ENCODE measurements around the gene HSDL2. TPM values are rescaled to one million over a fixed set of nuclear protein-coding genes. Genes with fewer than 3 reads are reported as not detected.

HSDL2 gene
- total and polyA plus RNA-seq, 2 of the 4 experiments (the other 2 are of a cell fraction): 17.7 to 65.8 TPM

GRCh38 chr9:112501287-112501686 lies 121.4 kb downstream of the HSDL2 start:
- no peak overlapping the region for H4K8ac ChIP-seq (ENCODE audit: low read depth in 2 of 2, low read length in 2 of 2)
- no peak overlapping the region for H2AK9ac ChIP-seq (replicated peaks; ENCODE audit: low read depth, low read length, poor library complexity)
- H2BK20ac ChIP-seq (ENCODE audit: low read depth, low read length): no peak overlapping the region
- no peak overlapping the region for H3K23ac ChIP-seq (ENCODE audit: low read depth, low read length)
- H2BK120ac ChIP-seq (ENCODE audit: low read depth, low read length): no peak overlapping the region
- H3K9me1 ChIP-seq (ENCODE audit: insufficient read depth, low read length): no peaks in the 10 kb centered on the region
- no peaks in the 10 kb centered on the region for H3K4me1 ChIP-seq (ENCODE audit: control insufficient read depth, insufficient read depth, low read length)
- H4K91ac ChIP-seq (ENCODE audit: insufficient read depth, low read depth, low read length): no peak overlapping the region
- dilution Hi-C loops (cut with HindIII; ENCODE audit: low sequenced_read_pairs, unreplicated experiment) (no loop called here), in situ Hi-C loops (cut with MboI; ENCODE audit: low sequenced_read_pairs) (no loop called here), intact Hi-C loops (cut with micrococcal nuclease) (no loop called here)
- 96% methylated on average over 4 of the region's 8 CpGs; no CpG with 5 or more reads in 1 of the 2 experiments for WGBS, 2 experiments (ENCODE audit: extremely low coverage in 2 of 2, insufficient read length in 1 of 2)
- no peak overlapping the region for H3K9ac ChIP-seq (ENCODE audit: low read depth, low read length)
- BruUV-seq (replicated peaks): no TSS peak
- TF ChIP-seq CEBPB (IDR thresholded peaks at IDR 0.05; ENCODE audit: low read depth, low read length) (no peak), NFE2L2 (IDR thresholded peaks at IDR 0.05; ENCODE audit: low read depth, low read length) (no peak), CHD1 (IDR thresholded peaks at IDR 0.05; ENCODE audit: low read depth, low read length) (no peak)
- TF ChIP-seq, protein P1, sequence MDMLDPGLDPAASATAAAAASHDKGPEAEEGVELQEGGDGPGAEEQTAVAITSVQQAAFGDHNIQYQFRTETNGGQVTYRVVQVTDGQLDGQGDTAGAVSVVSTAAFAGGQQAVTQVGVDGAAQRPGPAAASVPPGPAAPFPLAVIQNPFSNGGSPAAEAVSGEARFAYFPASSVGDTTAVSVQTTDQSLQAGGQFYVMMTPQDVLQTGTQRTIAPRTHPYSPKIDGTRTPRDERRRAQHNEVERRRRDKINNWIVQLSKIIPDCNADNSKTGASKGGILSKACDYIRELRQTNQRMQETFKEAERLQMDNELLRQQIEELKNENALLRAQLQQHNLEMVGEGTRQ (IDR thresholded peaks at IDR 0.05; ENCODE audit: low read depth, low read length): no peak
- ATAC-seq (ENCODE audit: low read depth): no peak
- POLR2A ChIA-PET (ENCODE audit: unreplicated experiment): no interaction called here
- DNase-seq: no peak
- no peak overlapping the region for H3K56ac ChIP-seq (ENCODE audit: extremely low read depth, insufficient read depth, low read length)
- H3K18ac ChIP-seq (ENCODE audit: low read depth, low read length): no peak overlapping the region
- no peaks in the 10 kb centered on the region for H3K9me3 ChIP-seq (ENCODE audit: control insufficient read depth, insufficient read depth, low read length)
- no peak overlapping the region for H3K14ac ChIP-seq (replicated peaks; ENCODE audit: low read depth, low read length)
- no peak overlapping the region for H3K4me3 ChIP-seq (ENCODE audit: insufficient read depth, low read depth, low read length)
- no peak overlapping the region for H3K4ac ChIP-seq (ENCODE audit: low read depth, low read length)
- no peaks in the 10 kb centered on the region for H3K36me3 ChIP-seq (ENCODE audit: control insufficient read depth, insufficient read depth, low read length)
- CTCF ChIA-PET: no interaction called here
- H2AFZ ChIP-seq (replicated peaks; ENCODE audit: low read length, poor library complexity): no peak overlapping the region
- no peak overlapping the region for H2BK15ac ChIP-seq (ENCODE audit: low read depth, low read length)
- H3K79me1 ChIP-seq (ENCODE audit: low read depth in 1 of 2, low read length in 2 of 2): no peaks in the 10 kb centered on the region
- no peak overlapping the region for H2AK5ac ChIP-seq (ENCODE audit: low read depth, low read length)
- H3K4me2 ChIP-seq (ENCODE audit: low read depth, low read length): no peak overlapping the region
- no peak overlapping the region for H3K27ac ChIP-seq (ENCODE audit: insufficient read depth, low read length)
- no peaks in the 10 kb centered on the region for H4K20me1 ChIP-seq (ENCODE audit: insufficient read depth, low read length)
- no peak overlapping the region for H4K5ac ChIP-seq (ENCODE audit: low read depth, low read length)
- H3K27me3 ChIP-seq (ENCODE audit: control insufficient read depth, insufficient read depth, low read length): no peaks in the 10 kb centered on the region
- no peak overlapping the region for H2BK5ac ChIP-seq (ENCODE audit: low read depth, low read length, poor library complexity, severe bottlenecking)
